ENCODE results near the gene SEPTIN6. TPM values are rescaled to one million over a fixed set of nuclear protein-coding genes. Genes with fewer than 3 reads are reported as not detected.
"Not testable (repeated sequence)": the region's sequence is repeated elsewhere in the genome, so short reads cannot be mapped to it uniquely, and the experiment has no call there.

SEPTIN6 gene
- total and polyA plus RNA-seq, 5 experiments from 2014 or later: 161 to 269 (median 234) TPM

GRCh38 chrX:119687661-119688413 is 5.1 kb downstream of the SEPTIN6 start:
- no peaks in the 10 kb centered on the region for H3K27me3 Mint-ChIP-seq
- peak overlapping the region; percentile 91 to 100 (median 98) for H3K27ac Mint-ChIP-seq
- peaks cover 5 to 66% (median 43%) of the 10 kb centered on the region in 4 donors for H3K4me1 Mint-ChIP-seq
- peak overlapping the region; percentile 93 to 100 (median 98) for H3K4me3 Mint-ChIP-seq
- DNase-seq: peak in 2 of 10 donors; percentile 42 to 48
- POLR2A ChIA-PET: interaction anchor here (0.5 to 6.9 kb wide), 6 partner anchors 10 to 70 kb away, joined by 3 to 309 read pairs (median 5); partner anchors contain the start of gene SOWAHD
- no peak for ATAC-seq
- peaks cover 0 to 10% (median 6%) of the 10 kb centered on the region in 3 donors for H3K36me3 Mint-ChIP-seq
- H3K9me3 Mint-ChIP-seq: no peaks in the 10 kb centered on the region

DNA sequence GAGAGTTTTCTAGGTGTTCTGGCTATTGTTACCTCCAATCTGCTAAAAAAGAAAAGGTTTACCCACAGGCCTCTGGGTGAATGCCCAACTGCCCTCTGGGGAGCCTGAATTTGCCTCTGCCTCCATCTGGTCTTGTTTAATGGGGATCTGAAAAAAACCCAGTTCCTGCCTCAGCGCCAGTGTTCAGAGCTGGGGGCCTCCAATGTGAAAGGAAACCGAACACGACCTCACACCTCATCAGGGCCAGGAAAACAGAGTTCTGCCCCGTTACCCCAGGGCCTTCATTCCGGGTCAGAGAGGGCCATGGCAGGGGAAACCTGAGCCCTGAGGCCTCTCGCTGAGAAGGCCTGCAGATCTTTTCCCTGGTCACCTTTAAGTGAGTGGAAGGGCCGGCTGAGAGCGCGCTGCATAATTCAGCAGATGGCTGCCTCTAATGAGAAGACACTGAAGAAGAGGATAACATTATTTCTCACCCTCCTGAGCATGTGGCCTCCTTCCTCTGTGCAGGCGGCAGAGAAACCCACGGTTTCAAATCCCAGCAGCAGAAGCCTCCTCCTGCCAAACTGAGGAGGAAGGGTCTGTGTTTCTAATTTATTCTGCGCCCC is 6.8 kb downstream of the SEPTIN6 start:
- peak overlapping the region; percentile 89 to 100 (median 98) for H3K27ac Mint-ChIP-seq
- H3K9me3 Mint-ChIP-seq: no peaks in the 10 kb centered on the region
- POLR2A ChIA-PET: interaction anchor here (1.0 to 1.8 kb wide), 3 partner anchors 9 to 15 kb away, joined by 5 to 8 read pairs (median 7); no protein-coding TSS in a partner anchor
- peak in 1 of 10 donors; percentile 34 for DNase-seq
- H3K4me1 Mint-ChIP-seq: peaks cover 8 to 79% (median 54%) of the 10 kb centered on the region in 4 donors
- H3K27me3 Mint-ChIP-seq: no peaks in the 10 kb centered on the region
- no peak for ATAC-seq
- peaks cover 0 to 7% (median 0%) of the 10 kb centered on the region in 3 donors for H3K36me3 Mint-ChIP-seq
- H3K4me3 Mint-ChIP-seq: peak overlapping the region; percentile 75 to 100 (median 97)

DNA sequence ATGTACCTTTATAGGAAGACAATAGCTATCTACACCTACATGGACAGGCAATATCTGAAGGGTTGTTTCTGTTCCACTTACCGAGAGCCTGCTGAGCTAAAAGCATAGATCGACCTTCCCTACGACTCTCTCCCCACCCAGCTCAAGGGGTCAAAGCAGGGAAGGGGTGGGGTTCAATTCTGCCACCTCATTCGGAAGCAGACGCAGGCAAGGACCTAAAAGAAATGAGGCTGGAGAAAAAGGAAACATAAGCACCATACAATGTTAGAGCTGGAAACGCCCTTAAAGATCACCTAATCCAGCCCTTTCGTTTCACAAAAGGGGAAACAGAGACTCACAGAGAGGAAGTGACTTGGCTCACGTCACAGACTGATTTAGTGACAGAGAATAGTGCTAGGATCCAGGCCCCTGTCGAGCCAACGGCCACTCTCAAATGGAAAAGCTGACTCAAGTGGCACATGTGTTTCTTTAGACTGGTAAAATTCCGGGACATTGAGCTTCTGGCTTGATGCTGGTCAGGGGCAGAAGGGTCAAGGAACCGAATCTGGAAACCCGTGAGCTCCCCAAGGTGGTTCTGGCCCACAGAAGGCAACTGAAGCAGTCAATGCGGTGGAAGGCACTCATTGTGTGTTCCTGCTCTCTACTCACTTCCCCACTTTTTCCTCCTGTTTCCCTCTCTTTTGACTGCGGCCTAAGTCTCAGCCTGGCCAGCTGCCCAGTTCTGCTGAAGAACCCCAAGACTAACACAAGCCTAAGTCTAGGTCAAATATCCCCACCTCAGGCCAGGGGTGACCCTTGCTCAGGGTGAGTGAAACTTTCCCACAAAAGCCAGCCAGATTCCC is 7.5 kb downstream of the SEPTIN6 start:
- peak; percentile 15 to 29 for ATAC-seq
- DNase-seq: peak in 5 of 10 donors; percentile 19 to 66 (median 62)
- H3K4me1 Mint-ChIP-seq: peaks cover 11 to 81% (median 58%) of the 10 kb centered on the region in 4 donors
- H3K27ac Mint-ChIP-seq: peak overlapping the region; percentile 89 to 100 (median 98)
- POLR2A ChIA-PET: interaction anchor here (0.5 to 16.1 kb wide), 8 partner anchors 6 to 72 kb away, joined by 3 to 309 read pairs (median 8); partner anchors contain the start of genes SEPTIN6 and SOWAHD
- no peaks in the 10 kb centered on the region for H3K9me3 Mint-ChIP-seq
- H3K27me3 Mint-ChIP-seq: no peaks in the 10 kb centered on the region
- peaks cover 0 to 7% (median 0%) of the 10 kb centered on the region in 3 donors for H3K36me3 Mint-ChIP-seq
- peak overlapping the region; percentile 75 to 100 (median 97) for H3K4me3 Mint-ChIP-seq

GRCh38 chrX:119684916-119685224 is 8.1 kb downstream of the SEPTIN6 start:
- POLR2A ChIA-PET: interaction anchor here (0.7 to 16.1 kb wide), 6 partner anchors 7 to 694 kb away, joined by 3 to 309 read pairs (median 8); partner anchors contain the start of genes SEPTIN6 and SOWAHD

GRCh38 chrX:119684312-119684711 is 8.7 kb downstream of the SEPTIN6 start:
- not testable (repeated sequence) for H3K27me3 Mint-ChIP-seq, H3K9me3 Mint-ChIP-seq, H3K36me3 Mint-ChIP-seq
- Mint-ChIP-seq H3K4me3 (peak overlapping the region; percentile 75 to 100 (median 97)), H3K4me1 (peaks cover 11 to 81% (median 57%) of the 10 kb centered on the region in 4 donors), H3K27ac (peak overlapping the region; percentile 89 to 100 (median 98))
- POLR2A ChIA-PET: interaction anchor here (0.7 to 16.1 kb wide), 5 partner anchors 7 to 694 kb away, joined by 4 to 309 read pairs (median 9); partner anchors contain the start of genes SEPTIN6 and SOWAHD
- ATAC-seq (peak in 1 of 2 donors; percentile 16), DNase-seq (peak in 6 of 10 donors; percentile 23 to 65 (median 47))

More at GRCh38 chrX:119684916-119685224, 8.1 kb downstream of the SEPTIN6 start:
- ATAC-seq: no peak
- Mint-ChIP-seq H3K9me3 (no peaks in the 10 kb centered on the region), H3K36me3 (peaks cover 0 to 7% (median 0%) of the 10 kb centered on the region in 3 donors), H3K27ac (peak overlapping the region; percentile 89 to 100 (median 98)), H3K4me1 (peaks cover 11 to 78% (median 57%) of the 10 kb centered on the region in 4 donors), H3K27me3 (no peaks in the 10 kb centered on the region), H3K4me3 (peak overlapping the region; percentile 75 to 100 (median 97))
- DNase-seq: no peak

GRCh38 chrX:119682019-119682989 is 10.7 kb downstream of the SEPTIN6 start:
- Mint-ChIP-seq H3K36me3 (peaks cover 0 to 7% (median 0%) of the 10 kb centered on the region in 3 donors), H3K9me3 (no peaks in the 10 kb centered on the region), H3K4me3 (peak overlapping the region; percentile 78 to 89 (median 86)), H3K27ac (peak overlapping the region; percentile 88 to 100 (median 98)), H3K4me1 (peaks cover 18 to 75% (median 59%) of the 10 kb centered on the region in 4 donors), H3K27me3 (no peaks in the 10 kb centered on the region)
- POLR2A ChIA-PET: interaction anchor here (0.5 to 16.1 kb wide), 12 partner anchors 9 to 879 kb away, joined by 3 to 309 read pairs (median 4); partner anchors contain the start of genes RPL39, SEPTIN6 and SOWAHD
- DNase-seq: peak in 8 of 10 donors; percentile 42 to 85 (median 62)
- ATAC-seq: peak; percentile 58 to 72

DNA sequence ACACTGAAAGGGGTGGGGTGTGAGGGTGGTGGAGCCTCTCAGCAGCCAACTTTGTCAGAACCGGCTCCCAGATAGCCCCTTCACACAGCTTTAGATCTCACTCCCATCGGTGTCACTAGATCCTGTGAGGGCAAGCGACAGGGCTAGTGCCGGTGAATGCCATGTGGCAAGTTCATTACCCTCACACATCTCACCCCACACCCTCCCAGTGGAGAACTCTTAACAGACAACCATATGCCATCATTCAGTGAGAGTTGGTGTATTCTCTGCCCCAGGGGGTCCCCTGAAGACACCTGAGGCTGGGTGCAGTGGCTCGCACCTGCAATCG is 15.3 kb downstream of the SEPTIN6 start:
- DNase-seq (no peak), ATAC-seq (no peak)
- Mint-ChIP-seq H3K27me3 (no peaks in the 10 kb centered on the region), H3K9me3 (no peaks in the 10 kb centered on the region), H3K36me3 (peaks cover 0 to 28% (median 0%) of the 10 kb centered on the region in 3 donors), H3K4me1 (peaks cover 21 to 68% (median 59%) of the 10 kb centered on the region in 4 donors), H3K4me3 (peak overlapping the region; percentile 73 to 92 (median 86)), H3K27ac (peak overlapping the region; percentile 90 to 99 (median 95))
- POLR2A ChIA-PET: interaction anchor here (0.7 to 16.1 kb wide), 6 partner anchors 8 to 113 kb away, joined by 3 to 309 read pairs (median 5); partner anchors contain the start of genes RPL39 and SEPTIN6

- POLR2A ChIA-PET: interaction anchor here (0.8 to 16.1 kb wide), 7 partner anchors 9 to 114 kb away, joined by 3 to 309 read pairs (median 4); partner anchors contain the start of genes RPL39 and SEPTIN6
- Mint-ChIP-seq H3K27ac (peak overlapping the region; percentile 90 to 99 (median 95)), H3K36me3 (peaks cover 0 to 33% (median 0%) of the 10 kb centered on the region in 3 donors), H3K4me1 (peaks cover 21 to 70% (median 62%) of the 10 kb centered on the region in 4 donors), H3K4me3 (peak overlapping the region; percentile 73 to 92 (median 86)), H3K9me3 (no peaks in the 10 kb centered on the region), H3K27me3 (no peaks in the 10 kb centered on the region)
- ATAC-seq (peak in 1 of 2 donors; percentile 8), DNase-seq (no peak)
These were observed 15.9 kb downstream of the SEPTIN6 start for GRCh38 chrX:119676949-119677653.

DNA sequence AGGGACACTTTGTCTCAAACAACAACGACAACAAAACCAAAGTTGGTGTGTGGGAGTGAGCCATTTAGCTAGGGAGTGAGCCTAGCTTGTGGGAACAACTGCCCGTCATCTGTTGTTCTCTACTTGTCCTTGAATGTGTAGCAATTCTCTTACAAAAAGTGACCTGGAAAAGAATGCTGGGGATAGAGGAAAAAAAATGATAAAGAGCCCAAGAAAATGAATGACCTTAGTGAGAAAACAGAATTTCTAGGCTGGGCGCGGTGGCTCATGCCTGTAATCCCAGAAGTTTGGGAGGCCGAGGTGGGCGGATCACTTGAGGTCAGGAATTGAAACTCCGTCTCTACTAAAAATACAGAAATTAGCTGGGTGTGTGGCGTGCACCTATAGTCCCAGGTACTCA is 19.6 kb downstream of the SEPTIN6 start:
- Mint-ChIP-seq H3K4me3 (no peak overlapping the region), H3K9me3 (no peaks in the 10 kb centered on the region), H3K4me1 (peaks cover 16 to 67% (median 50%) of the 10 kb centered on the region in 4 donors), H3K36me3 (peaks cover 0 to 62% (median 3%) of the 10 kb centered on the region in 3 donors), H3K27me3 (no peaks in the 10 kb centered on the region), H3K27ac (peak overlapping the region in 8 of 10 donors; percentile 20 to 98 (median 61))
- POLR2A ChIA-PET: interaction anchor here (16.1 kb wide), 1 partner anchor 18 kb away, joined by 309 read pairs; the partner anchor contains the start of gene SEPTIN6
- DNase-seq: no peak
- no peak for ATAC-seq

DNA sequence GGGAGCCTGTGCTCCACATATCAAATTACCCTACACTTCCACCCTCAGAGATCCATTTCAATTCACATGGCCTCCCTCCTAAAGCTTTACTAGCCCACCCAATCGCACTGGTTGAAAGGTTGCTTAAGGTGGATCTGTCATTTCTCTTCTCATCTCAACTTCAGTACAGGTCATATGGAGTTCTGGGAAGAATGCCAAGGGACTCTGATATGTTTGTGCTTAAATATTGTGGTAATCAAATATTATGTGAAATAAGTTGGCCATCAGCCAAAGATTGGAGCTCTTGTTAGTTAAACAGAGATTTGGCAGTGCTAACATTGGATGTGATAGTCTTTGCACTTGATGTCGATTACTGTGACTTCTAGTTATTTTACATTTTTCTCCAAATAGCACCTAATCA is 20.5 kb downstream of the SEPTIN6 start:
- Mint-ChIP-seq H3K27ac (peak overlapping the region; percentile 37 to 86 (median 82)), H3K27me3 (no peaks in the 10 kb centered on the region), H3K36me3 (peaks cover 0 to 69% (median 3%) of the 10 kb centered on the region in 3 donors), H3K4me1 (peaks cover 13 to 62% (median 45%) of the 10 kb centered on the region in 4 donors), H3K9me3 (no peaks in the 10 kb centered on the region), H3K4me3 (peak overlapping the region in 4 of 10 donors; percentile 4 to 54 (median 32))
- ATAC-seq (peak in 1 of 2 donors; percentile 25), DNase-seq (no peak)
- POLR2A ChIA-PET: interaction anchor here (1.3 to 16.1 kb wide), 3 partner anchors 10 to 19 kb away, joined by 7 to 309 read pairs (median 9); partner anchors contain the start of gene SEPTIN6
